Left ventricle myocardium inferior (tissue), 1 donor: ENCODE results near the gene CPA2. TPM values are rescaled to one million over a fixed set of nuclear protein-coding genes. Genes with fewer than 3 reads are reported as not detected.

Experiments used
- DNase-seq: peaks from one replicate; pipeline ENCODE4 v3.0.0-alpha.2; 2020
- H3K27ac ChIP-seq: fragments of 200-600 bp; replicated peaks from 2 replicates; pipeline ENCODE4 v1.8.0; 2021
- H3K27me3 ChIP-seq: fragments of 200-600 bp; 2 replicates; pipeline ENCODE4 v1.8.0; 2021; ENCODE audit warnings: low read depth
- H3K36me3 ChIP-seq: fragments of 200-600 bp; 2 replicates; pipeline ENCODE4 v1.8.0; 2021
- H3K4me1 ChIP-seq: fragments of 200-600 bp; 2 replicates; pipeline ENCODE4 v1.8.0; 2021
- H3K4me3 ChIP-seq: fragments of 200-600 bp; 2 replicates; pipeline ENCODE4 v1.8.0; 2021; ENCODE audit warnings: mild to moderate bottlenecking, moderate library complexity
- H3K9me3 ChIP-seq: fragments of 200-600 bp; replicated peaks from 2 replicates; pipeline ENCODE4 v1.8.0; 2021
- intact Hi-C: fragments of 100-400 bp; cut with micrococcal nuclease; formaldehyde crosslinking; loops from one replicate; pipeline ENCODE4 v1.11.0; 2022
- total RNA-seq: library from RNA; stranded (reverse); fragmentation: NEBNext Ultra II Directional; extraction: Animal tissue kit (Norgen Biotek cat#: 25700); gene quantifications from one replicate; pipeline ENCODE4 v1.2.1, GENCODE V29; 2021
- TF ChIP-seq, protein P1 (sequence below): fragments of 200-600 bp; IDR thresholded peaks from 2 replicates; pipeline ENCODE4 v1.8.0; 2021; ENCODE audit warnings: antibody characterized with exemption, mild to moderate bottlenecking, borderline replicate concordance
- donor health status: DM: no; HTN: yes; CAD: no; lungs with severe emphysema.

CPA2 gene
- total RNA-seq, 1 donor from 2014 or later, result not detected

DNA sequence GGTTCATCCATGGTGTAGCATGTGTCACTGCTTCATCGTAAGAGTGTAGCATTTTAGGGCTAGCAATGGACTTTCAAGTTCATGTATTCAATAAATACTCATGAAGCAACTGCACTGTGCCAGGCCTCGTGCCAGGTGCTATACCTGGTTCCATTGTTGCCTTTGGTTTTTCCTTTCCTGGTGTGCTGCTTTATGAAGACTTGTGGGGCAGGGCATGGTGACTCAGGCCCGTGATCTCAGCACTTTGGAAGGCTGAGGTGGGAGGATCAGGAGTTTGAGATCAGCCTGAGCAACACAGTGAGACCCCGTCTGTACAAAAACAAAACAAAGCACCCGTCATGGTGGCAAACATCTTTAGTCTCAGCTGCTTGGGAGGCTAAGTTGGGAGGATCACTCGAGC is 24.1 kb downstream of the CPA2 start:
- TF ChIP-seq, protein P1, sequence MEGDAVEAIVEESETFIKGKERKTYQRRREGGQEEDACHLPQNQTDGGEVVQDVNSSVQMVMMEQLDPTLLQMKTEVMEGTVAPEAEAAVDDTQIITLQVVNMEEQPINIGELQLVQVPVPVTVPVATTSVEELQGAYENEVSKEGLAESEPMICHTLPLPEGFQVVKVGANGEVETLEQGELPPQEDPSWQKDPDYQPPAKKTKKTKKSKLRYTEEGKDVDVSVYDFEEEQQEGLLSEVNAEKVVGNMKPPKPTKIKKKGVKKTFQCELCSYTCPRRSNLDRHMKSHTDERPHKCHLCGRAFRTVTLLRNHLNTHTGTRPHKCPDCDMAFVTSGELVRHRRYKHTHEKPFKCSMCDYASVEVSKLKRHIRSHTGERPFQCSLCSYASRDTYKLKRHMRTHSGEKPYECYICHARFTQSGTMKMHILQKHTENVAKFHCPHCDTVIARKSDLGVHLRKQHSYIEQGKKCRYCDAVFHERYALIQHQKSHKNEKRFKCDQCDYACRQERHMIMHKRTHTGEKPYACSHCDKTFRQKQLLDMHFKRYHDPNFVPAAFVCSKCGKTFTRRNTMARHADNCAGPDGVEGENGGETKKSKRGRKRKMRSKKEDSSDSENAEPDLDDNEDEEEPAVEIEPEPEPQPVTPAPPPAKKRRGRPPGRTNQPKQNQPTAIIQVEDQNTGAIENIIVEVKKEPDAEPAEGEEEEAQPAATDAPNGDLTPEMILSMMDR, result no peak
- no peak for DNase-seq
- intact Hi-C loops, result no loop called here
- no peak overlapping the region for H3K27ac ChIP-seq
- H3K36me3 ChIP-seq, result no peaks in the 10 kb centered on the region
- H3K9me3 ChIP-seq, result no peaks in the 10 kb centered on the region
- no peaks in the 10 kb centered on the region for H3K27me3 ChIP-seq
- no peak overlapping the region for H3K4me3 ChIP-seq
- H3K4me1 ChIP-seq, result no peaks in the 10 kb centered on the region

DNA sequence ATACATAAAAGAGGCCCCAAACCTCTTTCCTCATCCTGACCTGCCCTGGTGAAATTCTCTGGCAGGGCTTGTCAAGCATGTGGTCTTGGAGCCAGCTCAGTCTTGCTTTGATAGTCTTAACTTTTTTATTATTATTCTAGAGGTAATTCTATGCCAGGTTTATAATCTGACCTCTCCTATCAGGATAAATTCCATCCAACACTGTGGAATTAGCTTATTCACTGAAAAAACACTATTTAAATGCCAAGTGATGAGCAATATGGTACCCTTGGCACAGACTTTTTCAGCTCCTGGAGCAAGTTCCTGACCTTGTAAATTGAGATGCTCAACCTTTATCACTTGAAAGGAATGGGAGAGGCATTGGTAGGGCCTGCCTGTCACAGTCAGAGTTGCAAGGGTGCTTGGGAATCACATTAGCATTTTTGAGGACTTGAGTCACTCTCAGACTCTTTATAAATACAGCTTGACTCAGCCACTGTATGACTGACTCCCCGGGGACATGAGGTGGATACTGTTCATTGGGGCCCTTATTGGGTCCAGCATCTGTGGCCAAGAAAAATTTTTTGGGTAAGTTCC is 26.1 kb downstream of the CPA2 start, which contains the start of gene CPA4:
CPA4 (plus strand) TSS at position 480 of the 576 bp plus-strand sequence; CDS start at position 500, 20 bp downstream.
- H3K4me1 ChIP-seq, result no peaks in the 10 kb centered on the region
- H3K9me3 ChIP-seq, result no peaks in the 10 kb centered on the region
- no peaks in the 10 kb centered on the region for H3K27me3 ChIP-seq
- intact Hi-C loops, result no loop called here
- no peak within 1 kb of the TSS for H3K4me3 ChIP-seq
- TF ChIP-seq, protein P1, result no peak
- H3K27ac ChIP-seq, result no peak within 1 kb of the TSS
- no peaks in the 10 kb centered on the region for H3K36me3 ChIP-seq
- DNase-seq, result no peak

DNA sequence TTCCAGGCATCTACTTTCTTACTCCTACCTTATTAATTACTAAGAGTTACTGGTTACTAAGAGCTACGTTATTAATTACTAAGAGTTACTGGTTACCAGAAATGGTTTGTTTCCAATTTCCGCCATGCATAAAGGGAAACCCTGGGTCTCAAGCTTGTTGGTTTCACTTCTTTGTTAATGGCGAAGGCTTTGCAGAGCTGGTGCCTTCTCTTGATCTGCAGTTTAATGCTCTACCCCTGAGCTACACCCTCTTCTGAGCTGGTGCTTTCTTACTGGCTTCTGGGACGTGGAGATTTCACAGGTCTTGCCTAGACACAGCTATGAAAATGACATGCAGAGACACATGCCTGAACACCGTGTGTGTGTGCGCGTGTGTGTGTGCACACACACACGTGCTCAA is 26.9 kb downstream of the CPA2 start:
- H3K4me3 ChIP-seq, result no peak overlapping the region
- H3K27me3 ChIP-seq, result no peaks in the 10 kb centered on the region
- no peaks in the 10 kb centered on the region for H3K4me1 ChIP-seq
- H3K27ac ChIP-seq, result no peak overlapping the region
- no peak for DNase-seq
- no peaks in the 10 kb centered on the region for H3K9me3 ChIP-seq
- intact Hi-C loops, result no loop called here
- no peaks in the 10 kb centered on the region for H3K36me3 ChIP-seq
- TF ChIP-seq, protein P1, result no peak

DNA sequence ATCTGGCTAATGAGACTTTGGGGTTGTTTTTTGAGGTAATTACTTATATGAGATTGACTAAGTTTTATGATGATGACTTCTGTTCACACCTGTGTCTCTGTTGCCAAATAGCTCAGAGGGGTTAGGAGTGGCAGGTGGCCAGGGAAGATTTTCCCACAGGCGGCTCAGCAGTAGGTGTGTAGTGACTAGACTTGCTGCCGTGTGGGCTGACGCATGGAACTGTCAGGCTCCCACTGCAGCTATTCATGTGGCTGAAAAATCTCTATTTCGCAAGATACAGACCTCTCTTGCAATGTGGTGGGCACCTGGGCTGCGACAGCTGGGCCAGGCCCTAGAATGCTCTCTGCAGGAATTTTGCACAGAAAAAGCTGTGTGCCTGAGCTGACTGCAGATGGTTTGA is 27.7 kb downstream of the CPA2 start:
- no peak overlapping the region for H3K27ac ChIP-seq
- no peaks in the 10 kb centered on the region for H3K4me1 ChIP-seq
- DNase-seq, result no peak
- no peaks in the 10 kb centered on the region for H3K27me3 ChIP-seq
- no peaks in the 10 kb centered on the region for H3K36me3 ChIP-seq
- H3K9me3 ChIP-seq, result no peaks in the 10 kb centered on the region
- H3K4me3 ChIP-seq, result no peak overlapping the region
- intact Hi-C loops, result no loop called here
- TF ChIP-seq, protein P1, result no peak

DNA sequence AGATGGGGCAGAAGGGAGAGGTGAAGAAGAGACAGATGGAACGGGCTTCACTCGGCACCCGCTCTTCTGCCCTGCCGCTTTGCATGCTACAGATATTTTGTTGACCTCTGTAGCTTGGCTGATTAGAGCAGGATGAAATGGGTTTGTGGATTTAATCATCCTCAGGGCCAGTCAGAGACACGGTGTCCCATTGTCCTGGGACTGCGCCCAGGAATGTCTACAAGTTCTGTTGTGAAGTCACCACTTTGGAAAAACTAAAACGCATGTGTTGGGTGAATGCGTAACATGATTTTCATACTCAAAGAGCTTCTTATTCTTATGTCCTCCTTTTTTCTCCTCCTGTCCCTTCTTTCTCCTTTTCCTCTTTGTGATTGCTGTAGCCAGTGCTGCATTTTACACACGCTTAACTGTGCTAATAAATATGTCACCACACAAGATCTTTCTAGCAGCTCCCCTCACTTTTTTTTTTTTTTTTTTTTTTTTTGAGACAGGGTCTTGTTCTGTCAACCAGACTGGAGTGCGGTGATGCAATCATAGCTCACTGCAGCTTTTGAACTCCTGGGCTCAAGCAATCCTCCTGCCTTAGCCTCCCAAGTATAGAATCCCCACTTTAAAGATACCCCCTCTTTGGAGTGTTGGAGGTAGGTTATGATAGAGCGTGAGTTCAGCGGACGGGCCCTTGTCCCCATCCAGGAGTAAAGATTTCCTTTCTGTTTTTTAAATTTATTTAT is 29.7 kb downstream of the CPA2 start:
- no peaks in the 10 kb centered on the region for H3K36me3 ChIP-seq
- DNase-seq, result no peak
- H3K4me3 ChIP-seq, result no peak overlapping the region
- intact Hi-C loops, result no loop called here
- no peaks in the 10 kb centered on the region for H3K4me1 ChIP-seq
- no peak overlapping the region for H3K27ac ChIP-seq
- TF ChIP-seq, protein P1, result no peak
- no peaks in the 10 kb centered on the region for H3K27me3 ChIP-seq
- H3K9me3 ChIP-seq, result no peaks in the 10 kb centered on the region
